Caco-2 (cell line): ENCODE data around the gene INHBC. TPM values are rescaled to one million over a fixed set of nuclear protein-coding genes. Genes with fewer than 3 reads are reported as not detected.

Experiments used
- BruUV-seq: library from RNA; stranded (reverse); fragments of 400-500 nt; replicated peaks from 2 replicates; lab custom pipeline; 2021; lab: Mats Ljungman, UMichigan
- CTCF ChIA-PET: fragments of 300-600 bp; sonication (Branson Sonifier 250); formaldehyde crosslinking; loops from one replicate; lab custom pipeline; 2022; ENCODE audit warnings: antibody characterized with exemption; lab: Charles Lee
- POLR2A ChIA-PET: fragments of 300-600 bp; sonication (Branson Sonifier 250); formaldehyde crosslinking; loops from one replicate; lab custom pipeline; 2022; ENCODE audit warnings: antibody characterized with exemption; lab: Charles Lee
- DNase-seq, 2 experiments: peaks; one replicate each; pipeline versions ENCODE4 v3.0.0 to v3.0.0-alpha.2; 2020 to 2022
- H3K27me3 ChIP-seq: replicated peaks from 2 replicates; pipeline ENCODE4 v1.6.0; 2011; ENCODE audit warnings: low read length; ENCODE audit not compliant: control insufficient read depth, insufficient read depth
- H3K36me3 ChIP-seq: 2 replicates; pipeline ENCODE4 v1.5.1; 2011; ENCODE audit warnings: low read length; ENCODE audit not compliant: control insufficient read depth, insufficient read depth
- H3K4me1 ChIP-seq: fragments of 250-450 bp; sonication (Bioruptor Pico); 2 replicates; pipeline ENCODE4 v1.5.1; 2020; ENCODE audit warnings: mild to moderate bottlenecking
- H3K4me3 ChIP-seq: 2 replicates; pipeline ENCODE4 v1.5.1; 2011; ENCODE audit warnings: low read depth, mild to moderate bottlenecking, control low read depth, low read length
- H3K9me3 ChIP-seq: fragments of 250-450 bp; sonication (Bioruptor Pico); 2 replicates; pipeline ENCODE4 v1.5.1; 2020; ENCODE audit warnings: mild to moderate bottlenecking, moderate library complexity
- H3K27ac Mint-ChIP-seq: one replicate; pipeline ENCODE4 v1.8.0; 2022; ENCODE audit warnings: mixed read lengths; ENCODE audit not compliant: unreplicated experiment
- H3K27me3 Mint-ChIP-seq: one replicate; pipeline ENCODE4 v1.8.0; 2022; ENCODE audit warnings: mixed read lengths; ENCODE audit not compliant: insufficient read depth, unreplicated experiment
- H3K36me3 Mint-ChIP-seq: one replicate; pipeline ENCODE4 v1.8.0; 2022; ENCODE audit warnings: mild to moderate bottlenecking, mixed read lengths; ENCODE audit not compliant: insufficient read depth, unreplicated experiment
- H3K4me1 Mint-ChIP-seq: one replicate; pipeline ENCODE4 v1.8.0; 2022; ENCODE audit warnings: low read depth, mixed read lengths; ENCODE audit not compliant: unreplicated experiment
- H3K4me3 Mint-ChIP-seq: one replicate; pipeline ENCODE4 v1.8.0; 2022; ENCODE audit warnings: mild to moderate bottlenecking, moderate library complexity, mixed read lengths; ENCODE audit not compliant: unreplicated experiment
- H3K9me3 Mint-ChIP-seq: one replicate; pipeline ENCODE4 v1.8.0; 2022; ENCODE audit warnings: mixed read lengths; ENCODE audit not compliant: unreplicated experiment
- intact Hi-C: fragments of 100-400 bp; cut with micrococcal nuclease; formaldehyde crosslinking; loops from one replicate; pipeline ENCODE4 v1.10.0; 2022; ENCODE audit not compliant: unreplicated experiment
- total RNA-seq: library from RNA; stranded (reverse); gene quantifications from 2 replicates; pipeline ENCODE4 v1.2.3, GENCODE V29; 2022
- TF ChIP-seq, protein P1 (sequence below), 2 experiments: fragments of 200-600 bp in 1 of 2; IDR thresholded peaks; 1 replicate in 1 of 2; 2 replicates in 1 of 2; pipeline versions ENCODE4 v1.5.1 to v1.8.0; 2011 to 2022; ENCODE audit warnings: antibody characterized with exemption in 1 of 2, control low read depth in 1 of 2, inconsistent platforms in 1 of 2, low read depth in 1 of 2, low read length in 1 of 2, mild to moderate bottlenecking in 1 of 2, moderate library complexity in 1 of 2; ENCODE audit not compliant: insufficient read depth in 1 of 2, severe bottlenecking in 1 of 2, unreplicated experiment in 1 of 2

INHBC gene
- total RNA-seq, 1 experiment from 2014 or later: not detected

DNA sequence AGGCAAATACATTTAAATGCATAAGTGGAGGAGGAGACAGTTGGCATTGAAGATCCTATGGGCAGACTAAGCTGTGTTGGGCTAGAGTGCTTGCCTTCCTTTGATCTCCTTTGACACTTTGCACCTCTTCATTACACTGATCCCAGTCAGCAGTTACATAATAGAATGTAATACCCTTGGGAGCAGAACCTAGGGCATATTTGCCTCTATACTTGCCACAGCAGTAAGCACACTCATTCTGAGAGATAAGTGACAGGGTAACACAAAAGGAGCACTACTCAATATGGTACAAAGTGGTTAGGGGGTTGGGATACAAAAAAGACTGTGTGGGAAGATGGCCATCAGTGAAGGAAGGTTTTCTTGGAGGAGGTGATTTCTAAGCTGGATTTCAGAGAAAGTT, 62.2 kb downstream of the INHBC start:
- no peak for DNase-seq
- H3K4me3 Mint-ChIP-seq: no peak overlapping the region
- ChIA-PET CTCF (interaction anchor here (0.6 to 0.7 kb wide), 2 partner anchors 33 to 245 kb away, joined by 5 to 11 read pairs; no protein-coding TSS in a partner anchor), POLR2A (interaction anchor here (0.5 kb wide), 1 partner anchor 479 kb away, joined by 5 read pairs; no protein-coding TSS in a partner anchor)
- no peaks in the 10 kb centered on the region for H3K27me3 Mint-ChIP-seq
- TF ChIP-seq, protein P1, sequence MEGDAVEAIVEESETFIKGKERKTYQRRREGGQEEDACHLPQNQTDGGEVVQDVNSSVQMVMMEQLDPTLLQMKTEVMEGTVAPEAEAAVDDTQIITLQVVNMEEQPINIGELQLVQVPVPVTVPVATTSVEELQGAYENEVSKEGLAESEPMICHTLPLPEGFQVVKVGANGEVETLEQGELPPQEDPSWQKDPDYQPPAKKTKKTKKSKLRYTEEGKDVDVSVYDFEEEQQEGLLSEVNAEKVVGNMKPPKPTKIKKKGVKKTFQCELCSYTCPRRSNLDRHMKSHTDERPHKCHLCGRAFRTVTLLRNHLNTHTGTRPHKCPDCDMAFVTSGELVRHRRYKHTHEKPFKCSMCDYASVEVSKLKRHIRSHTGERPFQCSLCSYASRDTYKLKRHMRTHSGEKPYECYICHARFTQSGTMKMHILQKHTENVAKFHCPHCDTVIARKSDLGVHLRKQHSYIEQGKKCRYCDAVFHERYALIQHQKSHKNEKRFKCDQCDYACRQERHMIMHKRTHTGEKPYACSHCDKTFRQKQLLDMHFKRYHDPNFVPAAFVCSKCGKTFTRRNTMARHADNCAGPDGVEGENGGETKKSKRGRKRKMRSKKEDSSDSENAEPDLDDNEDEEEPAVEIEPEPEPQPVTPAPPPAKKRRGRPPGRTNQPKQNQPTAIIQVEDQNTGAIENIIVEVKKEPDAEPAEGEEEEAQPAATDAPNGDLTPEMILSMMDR (IDR thresholded peaks at IDR 0.05; ENCODE audit: insufficient read depth in 1 of 2, low read depth in 1 of 2, low read length in 1 of 2, severe bottlenecking in 1 of 2, unreplicated experiment in 1 of 2): no peak
- H3K9me3 Mint-ChIP-seq: peaks cover 6% of the 10 kb centered on the region
- no TSS peak for BruUV-seq
- H3K4me1 Mint-ChIP-seq: peaks cover 10% of the 10 kb centered on the region
- Histone ChIP-seq H3K9me3 (no peaks in the 10 kb centered on the region), H3K4me3 (no peak overlapping the region), H3K27me3 (no peaks in the 10 kb centered on the region), H3K36me3 (peaks cover 4% of the 10 kb centered on the region; the same call in 1 of the 2 replicates), H3K4me1 (no peaks in the 10 kb centered on the region)
- H3K27ac Mint-ChIP-seq: peak overlapping the region; percentile 65
- peaks cover 89% of the 10 kb centered on the region for H3K36me3 Mint-ChIP-seq
- intact Hi-C loops: no loop called here

DNA sequence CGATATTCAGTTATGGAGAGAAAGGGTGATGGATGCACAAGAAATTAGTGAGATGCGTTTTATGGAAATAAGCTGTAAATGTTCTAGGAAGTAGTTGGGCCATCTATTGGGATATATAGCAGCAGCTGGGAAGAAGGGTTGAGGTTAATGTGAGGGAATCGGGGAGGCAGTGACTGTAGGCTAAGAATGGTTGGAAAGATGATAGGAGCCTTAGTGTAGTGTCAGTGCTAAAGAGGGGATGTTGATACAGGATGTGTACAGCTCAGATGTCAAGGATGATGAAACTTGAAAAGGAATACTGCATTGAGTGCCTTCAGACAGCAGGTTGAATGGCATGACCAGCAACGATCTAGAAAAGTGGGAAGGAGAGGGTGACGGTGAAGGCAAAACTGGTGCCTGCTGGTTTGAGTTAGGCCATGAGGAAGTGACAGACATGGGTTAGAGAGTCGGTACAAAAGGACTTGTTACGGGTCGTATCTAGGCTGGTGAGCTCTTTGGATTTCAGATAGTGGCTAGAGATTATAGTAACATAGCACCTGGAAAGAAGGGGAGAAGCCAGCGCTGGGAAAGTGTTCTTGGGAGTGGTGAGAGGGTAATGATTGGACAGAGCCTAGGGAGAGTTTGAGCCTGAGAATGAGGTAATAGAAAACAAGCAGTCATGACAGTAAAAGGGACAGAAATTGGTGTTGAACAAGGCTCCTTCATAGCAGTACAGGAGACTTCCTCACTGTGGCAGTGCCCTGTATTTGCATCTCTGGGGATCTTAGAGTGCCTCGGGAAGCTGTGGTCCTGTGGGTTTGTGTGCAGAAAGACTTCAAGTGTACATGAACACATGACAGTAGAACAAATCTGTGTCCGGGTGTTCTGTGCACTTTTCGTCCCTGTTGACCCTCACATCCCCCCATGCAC, 62.9 kb downstream of the INHBC start:
- DNase-seq: no peak
- Mint-ChIP-seq H3K36me3 (peaks cover 89% of the 10 kb centered on the region), H3K27me3 (no peaks in the 10 kb centered on the region), H3K9me3 (peaks cover 6% of the 10 kb centered on the region), H3K27ac (peak overlapping the region; percentile 65), H3K4me3 (no peak overlapping the region), H3K4me1 (peaks cover 10% of the 10 kb centered on the region)
- Histone ChIP-seq H3K4me1 (no peaks in the 10 kb centered on the region), H3K27me3 (no peaks in the 10 kb centered on the region), H3K9me3 (no peaks in the 10 kb centered on the region), H3K4me3 (no peak overlapping the region), H3K36me3 (peaks cover 4% of the 10 kb centered on the region; the same call in 1 of the 2 replicates)
- ChIA-PET POLR2A (interaction anchor here (0.5 kb wide), 1 partner anchor 479 kb away, joined by 5 read pairs; no protein-coding TSS in a partner anchor), CTCF (interaction anchor here (0.6 to 0.7 kb wide), 2 partner anchors 34 to 246 kb away, joined by 5 to 11 read pairs; no protein-coding TSS in a partner anchor)
- TF ChIP-seq, protein P1 (IDR thresholded peaks at IDR 0.05; ENCODE audit: insufficient read depth in 1 of 2, low read depth in 1 of 2, low read length in 1 of 2, severe bottlenecking in 1 of 2, unreplicated experiment in 1 of 2): no peak
- intact Hi-C loops: no loop called here
- no TSS peak for BruUV-seq

DNA sequence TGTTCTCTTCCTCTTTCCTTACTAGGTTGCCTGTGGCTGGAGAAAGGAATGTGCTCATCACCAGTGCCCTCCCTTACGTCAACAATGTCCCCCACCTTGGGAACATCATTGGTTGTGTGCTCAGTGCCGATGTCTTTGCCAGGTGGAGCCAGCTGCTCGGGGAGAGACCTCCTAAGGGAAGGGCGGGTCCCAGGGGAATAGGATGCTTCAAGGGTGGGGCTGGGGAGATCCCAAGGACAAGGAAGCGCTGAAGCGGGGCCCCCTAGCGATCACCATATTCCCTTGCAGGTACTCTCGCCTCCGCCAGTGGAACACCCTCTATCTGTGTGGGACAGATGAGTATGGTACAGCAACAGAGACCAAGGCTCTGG, 63.5 kb downstream of the INHBC start:
- H3K9me3 ChIP-seq: no peaks in the 10 kb centered on the region
- CTCF ChIA-PET: no interaction called here
- peaks cover 10% of the 10 kb centered on the region for H3K4me1 Mint-ChIP-seq
- H3K4me1 ChIP-seq: no peaks in the 10 kb centered on the region
- intact Hi-C loops: no loop called here
- no peak overlapping the region for H3K4me3 Mint-ChIP-seq
- H3K9me3 Mint-ChIP-seq: peaks cover 6% of the 10 kb centered on the region
- H3K36me3 Mint-ChIP-seq: peaks cover 89% of the 10 kb centered on the region
- BruUV-seq: no TSS peak
- H3K4me3 ChIP-seq: no peak overlapping the region
- H3K27me3 ChIP-seq: no peaks in the 10 kb centered on the region
- TF ChIP-seq, protein P1 (IDR thresholded peaks at IDR 0.05; ENCODE audit: insufficient read depth in 1 of 2, low read depth in 1 of 2, low read length in 1 of 2, severe bottlenecking in 1 of 2, unreplicated experiment in 1 of 2): no peak
- H3K27me3 Mint-ChIP-seq: no peaks in the 10 kb centered on the region
- POLR2A ChIA-PET: no interaction called here
- H3K27ac Mint-ChIP-seq: peak overlapping the region; percentile 39
- no peak for DNase-seq
- peaks cover 4% of the 10 kb centered on the region; the same call in 1 of the 2 replicates for H3K36me3 ChIP-seq
